Smooth muscle cell (in vitro differentiated cells): ENCODE data around the gene SLC24A2. TPM values are rescaled to one million over a fixed set of nuclear protein-coding genes. Genes with fewer than 3 reads are reported as not detected.

Experiments
- DNase-seq: peaks from one replicate; lab custom pipeline; 2025; ENCODE audit not compliant: unreplicated experiment; lab: John Stamatoyannopoulos, UW
- H2AFZ ChIP-seq: fragments of 200-600 bp; sonication (generic); 2 replicates; pipeline ENCODE4 v1.6.0; 2016; ENCODE audit warnings: antibody characterized with exemption, low read depth, mild to moderate bottlenecking
- H3F3A ChIP-seq: fragments of 200-600 bp; sonication (generic); 2 replicates; pipeline ENCODE4 v1.6.0; 2017; ENCODE audit warnings: antibody characterized with exemption, low read depth
- H3K27ac ChIP-seq: fragments of 200-600 bp; sonication (generic); 2 replicates; pipeline ENCODE4 v1.5.1; 2016; ENCODE audit warnings: low read depth, mild to moderate bottlenecking
- H3K27me3 ChIP-seq: fragments of 200-600 bp; sonication (generic); 2 replicates; pipeline ENCODE4 v1.6.1; 2016; ENCODE audit warnings: low read depth, mild to moderate bottlenecking
- H3K36me3 ChIP-seq: fragments of 200-600 bp; sonication (generic); 2 replicates; pipeline ENCODE4 v1.5.1; 2016; ENCODE audit warnings: low read depth
- H3K4me1 ChIP-seq: fragments of 200-600 bp; sonication (generic); 2 replicates; pipeline ENCODE4 v1.5.1; 2016; ENCODE audit warnings: low read depth
- H3K4me2 ChIP-seq: fragments of 200-600 bp; sonication (generic); 2 replicates; pipeline ENCODE4 v1.6.0; 2016; ENCODE audit warnings: mild to moderate bottlenecking
- H3K4me3 ChIP-seq: fragments of 200-600 bp; sonication (generic); 2 replicates; pipeline ENCODE4 v1.5.1; 2016; ENCODE audit warnings: mild to moderate bottlenecking
- H3K79me2 ChIP-seq: fragments of 200-600 bp; sonication (generic); 2 replicates; pipeline ENCODE4 v1.6.0; 2016; ENCODE audit warnings: low read depth, mild to moderate bottlenecking
- H3K9ac ChIP-seq: fragments of 200-600 bp; sonication (generic); 2 replicates; pipeline ENCODE4 v1.6.0; 2016; ENCODE audit warnings: low read depth
- H3K9me3 ChIP-seq: fragments of 200-600 bp; sonication (generic); replicated peaks from 2 replicates; pipeline ENCODE4 v1.5.1; 2016; ENCODE audit warnings: low read depth
- H4K20me1 ChIP-seq: fragments of 200-600 bp; sonication (generic); 2 replicates; pipeline ENCODE4 v1.6.0; 2016; ENCODE audit warnings: low read depth
- WGBS: methylation state at CpG from one replicate; pipeline ENCODE4 v1.1.7; 2016; ENCODE audit warnings: low lambda C conversion rate; 5-methylcytosine and 5-hydroxymethylcytosine counted together
- polyA plus RNA-seq: library from polyadenylated mRNA; unstranded; fragments of >200 nt; fragmentation: Nextera tagmentation; extraction: Ambion mirVana; gene quantifications from 2 replicates; pipeline ENCODE4 v1.2.1, GENCODE V29; 2016
- total RNA-seq: library from RNA; depleted of rRNA; stranded (reverse); fragments of >200 nt; gene quantifications from 2 replicates; pipeline ENCODE4 v1.2.3, GENCODE V29; 2014
- TF ChIP-seq, protein P1 (sequence below): fragments of 200-600 bp; sonication (generic); IDR thresholded peaks from 2 replicates; pipeline ENCODE4 v1.5.1; 2017; ENCODE audit warnings: borderline replicate concordance, mild to moderate bottlenecking, antibody characterized with exemption; ENCODE audit not compliant: insufficient read depth, poor library complexity, severe bottlenecking

The SLC24A2 gene
- total and polyA plus RNA-seq, 2 experiments from 2014 or later, result 0.25 to 0.58 TPM

DNA sequence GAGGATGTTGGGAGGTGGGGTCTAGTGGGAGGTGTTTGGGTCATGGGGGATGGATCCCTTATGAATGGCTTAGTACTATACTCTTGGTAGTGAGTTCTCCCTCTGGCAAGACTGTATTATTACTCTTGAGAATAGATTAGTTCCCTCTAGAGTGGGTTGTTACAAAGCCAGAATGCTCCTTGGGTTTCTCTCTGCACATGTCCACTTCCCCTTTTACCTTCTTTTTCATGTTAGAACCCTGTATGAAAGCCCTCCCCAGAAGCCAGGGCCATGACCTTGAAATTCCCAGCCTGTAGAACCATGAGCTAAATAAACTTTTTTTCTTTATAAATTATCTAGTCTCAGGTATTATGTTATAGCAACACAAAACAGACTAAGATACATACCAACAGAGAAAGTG is 31.1 kb downstream of the SLC24A2 start:
- Histone ChIP-seq H3K27ac (no peak overlapping the region), H4K20me1 (no peaks in the 10 kb centered on the region), H3K36me3 (no peaks in the 10 kb centered on the region), H3K4me2 (no peak overlapping the region), H3K4me3 (no peak overlapping the region), H3F3A (no peaks in the 10 kb centered on the region), H3K27me3 (no peaks in the 10 kb centered on the region), H3K79me2 (no peaks in the 10 kb centered on the region), H3K9ac (no peak overlapping the region), H2AFZ (no peak overlapping the region), H3K9me3 (no peaks in the 10 kb centered on the region), H3K4me1 (no peaks in the 10 kb centered on the region)
- DNase-seq, result no peak
- TF ChIP-seq, protein P1, sequence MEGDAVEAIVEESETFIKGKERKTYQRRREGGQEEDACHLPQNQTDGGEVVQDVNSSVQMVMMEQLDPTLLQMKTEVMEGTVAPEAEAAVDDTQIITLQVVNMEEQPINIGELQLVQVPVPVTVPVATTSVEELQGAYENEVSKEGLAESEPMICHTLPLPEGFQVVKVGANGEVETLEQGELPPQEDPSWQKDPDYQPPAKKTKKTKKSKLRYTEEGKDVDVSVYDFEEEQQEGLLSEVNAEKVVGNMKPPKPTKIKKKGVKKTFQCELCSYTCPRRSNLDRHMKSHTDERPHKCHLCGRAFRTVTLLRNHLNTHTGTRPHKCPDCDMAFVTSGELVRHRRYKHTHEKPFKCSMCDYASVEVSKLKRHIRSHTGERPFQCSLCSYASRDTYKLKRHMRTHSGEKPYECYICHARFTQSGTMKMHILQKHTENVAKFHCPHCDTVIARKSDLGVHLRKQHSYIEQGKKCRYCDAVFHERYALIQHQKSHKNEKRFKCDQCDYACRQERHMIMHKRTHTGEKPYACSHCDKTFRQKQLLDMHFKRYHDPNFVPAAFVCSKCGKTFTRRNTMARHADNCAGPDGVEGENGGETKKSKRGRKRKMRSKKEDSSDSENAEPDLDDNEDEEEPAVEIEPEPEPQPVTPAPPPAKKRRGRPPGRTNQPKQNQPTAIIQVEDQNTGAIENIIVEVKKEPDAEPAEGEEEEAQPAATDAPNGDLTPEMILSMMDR, result no peak

DNA sequence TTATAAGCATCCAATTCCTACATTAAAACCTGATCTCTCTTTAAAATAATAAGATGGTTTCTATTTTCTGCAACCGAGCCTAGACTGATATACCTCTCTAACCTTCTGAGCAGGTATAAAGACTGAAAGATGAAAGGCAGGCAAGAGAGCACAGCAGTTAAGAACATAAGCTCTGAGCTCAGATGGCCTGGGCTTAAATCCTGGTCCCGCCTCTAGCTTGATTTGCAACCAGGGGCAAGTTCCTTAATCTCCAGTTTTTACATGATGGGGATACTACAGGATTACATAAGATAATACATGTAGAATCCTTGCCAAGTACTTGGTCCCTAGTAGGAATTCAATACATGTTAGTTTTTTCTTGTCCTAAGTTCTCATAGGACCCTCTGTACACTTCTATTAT is 33.9 kb downstream of the SLC24A2 start:
- H3K9ac ChIP-seq, result no peak overlapping the region
- no peak for DNase-seq
- H3K9me3 ChIP-seq, result no peaks in the 10 kb centered on the region
- TF ChIP-seq, protein P1, result no peak
- no peak overlapping the region for H3K27ac ChIP-seq
- H3K79me2 ChIP-seq, result no peaks in the 10 kb centered on the region
- H3K27me3 ChIP-seq, result no peaks in the 10 kb centered on the region
- no peak overlapping the region for H2AFZ ChIP-seq
- no peaks in the 10 kb centered on the region for H3K4me1 ChIP-seq
- H3K4me3 ChIP-seq, result no peak overlapping the region
- 86% methylated on average over 2 of the region's 2 CpGs for WGBS
- no peaks in the 10 kb centered on the region for H4K20me1 ChIP-seq
- H3F3A ChIP-seq, result no peaks in the 10 kb centered on the region
- no peaks in the 10 kb centered on the region for H3K36me3 ChIP-seq
- H3K4me2 ChIP-seq, result no peak overlapping the region

DNA sequence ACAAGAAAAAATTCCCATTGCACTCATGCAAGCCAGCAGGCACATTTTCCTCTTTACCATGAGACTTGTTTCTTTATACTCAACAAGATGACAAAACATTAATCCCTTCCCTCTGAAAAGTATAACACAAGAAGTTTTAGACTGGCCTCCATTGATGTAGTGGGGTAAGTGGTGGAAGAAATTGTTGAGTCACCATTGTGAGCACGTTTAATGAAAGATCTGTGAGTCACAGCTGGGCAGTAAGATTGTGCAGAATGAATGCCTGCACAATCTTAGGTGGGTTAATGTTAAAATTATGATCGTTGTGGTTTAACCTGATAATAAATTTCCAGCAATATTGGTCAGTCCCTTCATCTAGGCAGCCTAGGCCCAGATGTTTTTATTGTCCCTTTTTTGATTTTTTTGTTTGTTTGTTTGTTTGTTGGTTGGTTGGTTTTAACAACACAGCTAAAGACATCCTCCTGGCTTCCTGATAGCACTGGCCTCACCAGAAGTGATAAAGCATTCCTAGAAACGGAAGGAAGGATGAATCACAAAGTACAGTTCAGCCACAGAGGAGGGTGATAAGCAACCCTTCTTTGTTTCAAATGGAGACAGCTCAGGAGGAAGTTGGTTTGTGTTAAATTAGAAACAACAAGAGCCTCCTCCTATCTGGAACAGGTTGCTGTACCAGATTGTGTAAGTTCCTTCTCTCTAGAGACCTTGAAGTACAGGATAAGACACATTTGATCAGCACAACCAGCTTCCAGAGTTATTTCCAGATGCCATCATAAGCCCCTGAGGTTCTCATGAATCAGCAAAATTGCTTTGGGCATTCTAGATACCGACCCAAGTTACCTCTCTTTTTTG is 40.3 kb downstream of the SLC24A2 start:
- Histone ChIP-seq H2AFZ (no peak overlapping the region), H3K9ac (no peak overlapping the region), H3K79me2 (no peaks in the 10 kb centered on the region), H3K36me3 (no peaks in the 10 kb centered on the region), H3K4me3 (no peak overlapping the region), H3K27ac (no peak overlapping the region), H3K27me3 (no peaks in the 10 kb centered on the region), H4K20me1 (no peaks in the 10 kb centered on the region), H3K9me3 (no peaks in the 10 kb centered on the region), H3K4me2 (no peak overlapping the region), H3F3A (no peaks in the 10 kb centered on the region), H3K4me1 (no peaks in the 10 kb centered on the region)
- 38% methylated on average over 4 of the region's 4 CpGs for WGBS
- TF ChIP-seq, protein P1, result no peak
- DNase-seq, result no peak

DNA sequence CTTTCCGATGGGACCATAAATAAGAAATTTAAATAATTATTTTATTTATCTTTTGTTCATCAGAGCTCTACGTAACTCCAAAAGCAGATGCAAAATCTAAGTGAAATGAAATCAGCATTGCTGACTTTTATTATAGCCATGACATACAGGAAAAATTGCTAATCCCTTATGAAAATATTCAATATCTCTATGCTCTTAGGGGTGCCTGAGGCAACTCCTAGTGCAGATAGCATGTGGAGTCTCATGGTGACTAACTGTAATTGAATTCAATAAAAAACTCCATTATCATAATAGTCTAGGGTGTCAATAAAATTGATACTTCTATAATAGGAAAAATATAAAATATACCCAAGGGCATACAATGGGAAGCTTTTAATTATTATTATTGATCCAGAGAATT is 42.6 kb downstream of the SLC24A2 start:
- no peak for DNase-seq
- 95% methylated on average over 2 of the region's 2 CpGs for WGBS
- Histone ChIP-seq H3K4me2 (no peak overlapping the region), H3K27me3 (no peaks in the 10 kb centered on the region), H3K4me1 (no peaks in the 10 kb centered on the region), H3K9ac (no peak overlapping the region), H3K36me3 (no peaks in the 10 kb centered on the region), H4K20me1 (no peaks in the 10 kb centered on the region), H3K27ac (no peak overlapping the region), H3K9me3 (no peaks in the 10 kb centered on the region), H3K79me2 (no peaks in the 10 kb centered on the region), H3F3A (no peaks in the 10 kb centered on the region), H2AFZ (no peak overlapping the region), H3K4me3 (no peak overlapping the region)
- TF ChIP-seq, protein P1, result no peak
